GM18517 (cell line): Measurements from ENCODE around the gene TMEM144.
"Not testable (repeated sequence)": the region's sequence is repeated elsewhere in the genome, so short reads cannot be mapped to it uniquely, and the experiment has no call there.

Experiments used
- ATAC-seq: cut with Tn5 transposase; IDR thresholded peaks from one replicate; pipeline ENCODE4 v1.9.1; 2021; ENCODE audit warnings: mild to moderate bottlenecking, moderate library complexity; ENCODE audit not compliant: unreplicated experiment

The TMEM144 gene

GRCh38 chr4:158234671-158235070 lies 24.4 kb downstream of the TMEM144 start:
- no peak for ATAC-seq

DNA sequence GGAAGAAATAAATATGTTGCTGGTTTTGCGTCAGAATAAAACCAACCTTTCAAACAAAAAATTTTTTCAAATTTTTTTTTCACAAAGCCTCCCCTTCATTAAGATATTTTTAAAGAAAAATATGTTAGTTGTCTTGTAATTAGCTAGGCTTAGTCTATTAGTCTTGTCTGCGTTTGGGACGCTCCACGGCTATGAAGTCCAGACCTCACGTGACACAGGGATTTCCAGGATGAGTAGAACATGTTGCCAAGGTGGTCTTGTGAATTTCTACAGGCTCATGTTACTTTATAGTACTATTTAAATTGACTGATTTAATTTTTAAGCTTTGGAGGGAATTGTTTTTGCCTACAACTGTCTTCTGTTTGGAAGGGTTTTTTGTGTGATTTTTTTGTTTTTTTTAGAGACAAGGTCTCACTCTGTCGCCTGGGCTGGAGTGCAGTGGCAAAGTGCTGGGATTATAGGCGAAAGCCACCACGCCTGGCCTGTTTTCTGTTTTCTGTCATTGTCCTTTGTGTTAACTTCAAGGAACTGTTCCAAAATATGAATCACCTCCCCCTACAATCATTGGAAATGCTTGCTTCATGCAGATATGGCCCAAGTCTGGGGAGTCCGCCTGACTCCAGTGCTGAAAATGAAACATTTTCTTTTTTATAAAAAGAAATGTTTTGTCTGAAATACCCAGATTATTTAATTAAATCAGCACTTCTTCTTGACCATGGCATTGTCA lies 26.2 kb downstream of the TMEM144 start:
- ATAC-seq = no peak

DNA sequence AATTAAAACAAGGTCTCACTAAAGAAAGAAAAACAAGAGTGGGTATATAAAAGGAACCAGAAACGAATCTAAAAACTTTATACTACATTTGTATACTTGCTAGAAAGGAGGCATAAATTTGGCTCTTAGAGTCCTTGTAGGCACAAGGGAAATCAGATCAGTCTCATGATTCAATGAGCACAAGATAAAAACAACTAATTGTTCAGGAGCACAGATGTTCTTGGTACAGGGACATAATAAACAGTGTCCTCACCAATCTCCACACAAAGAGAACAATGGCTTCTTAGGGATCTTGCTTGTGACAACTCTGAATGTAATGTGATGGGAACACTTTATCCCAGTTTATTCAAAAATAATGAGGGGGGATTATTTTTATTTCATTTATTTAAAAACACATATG lies 28.3 kb downstream of the TMEM144 start:
- ATAC-seq = no peak

GRCh38 chr4:158239196-158239595 lies 28.9 kb downstream of the TMEM144 start:
- ATAC-seq = no peak

GRCh38 chr4:158243071-158243470 lies 32.8 kb downstream of the TMEM144 start:
- ATAC-seq = no peak

GRCh38 chr4:158250321-158250720 lies 40.0 kb downstream of the TMEM144 start:
- ATAC-seq = no peak

DNA sequence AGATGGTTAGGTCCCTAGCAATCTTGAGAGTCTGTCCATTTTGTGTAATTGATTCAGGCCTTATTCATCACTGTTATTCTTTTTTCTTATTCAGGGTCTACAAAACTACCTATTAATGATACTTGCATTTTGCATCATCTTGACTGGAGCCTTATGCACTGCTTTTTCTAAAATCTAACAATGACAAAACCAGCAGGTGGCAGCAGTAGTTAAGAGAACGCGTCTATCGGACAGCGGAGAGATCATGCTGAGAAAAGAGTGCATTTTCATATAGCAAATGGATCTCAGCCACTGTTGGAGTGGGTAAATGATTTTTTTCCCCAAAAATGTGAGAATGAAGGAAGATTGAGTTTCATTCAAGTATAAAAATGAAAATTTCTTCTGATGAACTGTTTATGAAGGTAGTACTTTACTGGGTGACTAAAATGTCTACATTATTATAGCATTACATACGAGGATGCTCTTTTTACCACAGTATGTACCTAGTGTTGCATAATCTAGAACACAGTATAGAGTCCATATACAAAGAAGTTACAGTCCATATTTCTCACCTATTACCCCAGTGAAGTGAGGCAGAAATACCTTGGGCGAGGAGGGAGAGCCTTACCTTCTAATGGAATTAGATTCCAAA lies 43.2 kb downstream of the TMEM144 start:
- peak; percentile 82 for ATAC-seq

DNA sequence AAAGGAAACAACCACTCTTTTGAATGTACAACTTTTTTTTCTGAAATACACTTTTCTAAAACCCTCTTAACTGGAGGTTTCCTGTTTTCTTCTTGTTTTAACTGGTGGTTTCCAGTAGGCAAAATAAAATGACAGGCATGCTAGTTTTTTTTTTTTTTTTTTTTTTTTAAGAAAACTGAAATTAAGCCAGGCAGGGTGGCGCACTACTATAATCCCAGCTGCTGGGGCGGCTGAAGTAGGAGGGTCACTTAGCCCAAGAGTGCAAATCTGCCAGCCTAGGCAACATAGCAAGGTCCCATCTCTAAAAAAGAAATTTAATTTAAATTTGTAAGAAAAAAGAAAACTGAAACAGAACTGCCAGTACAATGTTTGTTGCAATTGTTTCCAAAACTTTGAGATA lies 44.0 kb downstream of the TMEM144 start:
- no peak for ATAC-seq

- peak; percentile 78 for ATAC-seq
Observed at GRCh38 chr4:158255727-158256324, 45.5 kb downstream of the TMEM144 start.

DNA sequence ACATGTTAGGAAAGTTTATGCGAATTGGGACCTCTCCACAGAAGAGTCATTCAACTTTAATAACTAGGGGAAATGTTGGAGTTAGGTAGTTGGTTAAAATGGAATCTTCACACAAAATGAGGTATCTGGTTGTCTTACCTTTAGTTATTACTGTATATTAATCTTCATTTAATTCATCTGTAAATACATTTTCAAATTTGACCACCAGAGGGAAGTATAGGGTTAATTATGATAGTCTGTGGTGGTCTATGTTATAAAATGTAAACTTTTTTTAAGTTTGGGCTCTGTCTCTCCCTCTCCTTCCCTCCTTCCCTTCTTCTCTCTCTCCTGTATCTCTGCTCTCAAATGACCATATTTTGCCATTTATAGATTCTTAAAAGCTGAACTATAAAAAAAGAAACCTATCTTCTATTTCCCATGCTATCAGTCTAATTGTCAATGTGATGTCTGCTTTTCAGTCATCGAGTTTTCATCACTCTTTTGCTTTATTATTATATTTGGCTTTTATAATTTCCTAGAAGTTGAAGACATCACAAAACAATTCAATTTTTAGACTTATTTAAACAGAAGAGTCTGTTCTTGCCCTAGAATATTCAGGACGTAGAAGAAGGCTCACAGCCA lies 49.8 kb downstream of the TMEM144 start:
- ATAC-seq = no peak

- no peak for ATAC-seq
Observed at GRCh38 chr4:158261480-158261879, 51.2 kb downstream of the TMEM144 start.

GRCh38 chr4:158268553-158268952 lies 58.3 kb downstream of the TMEM144 start:
- no peak for ATAC-seq

- ATAC-seq = no peak
Observed at GRCh38 chr4:158274636-158275035, 64.3 kb downstream of the TMEM144 start.

- ATAC-seq = no peak
Observed at GRCh38 chr4:158277558-158277957, 67.3 kb downstream of the TMEM144 start.

DNA sequence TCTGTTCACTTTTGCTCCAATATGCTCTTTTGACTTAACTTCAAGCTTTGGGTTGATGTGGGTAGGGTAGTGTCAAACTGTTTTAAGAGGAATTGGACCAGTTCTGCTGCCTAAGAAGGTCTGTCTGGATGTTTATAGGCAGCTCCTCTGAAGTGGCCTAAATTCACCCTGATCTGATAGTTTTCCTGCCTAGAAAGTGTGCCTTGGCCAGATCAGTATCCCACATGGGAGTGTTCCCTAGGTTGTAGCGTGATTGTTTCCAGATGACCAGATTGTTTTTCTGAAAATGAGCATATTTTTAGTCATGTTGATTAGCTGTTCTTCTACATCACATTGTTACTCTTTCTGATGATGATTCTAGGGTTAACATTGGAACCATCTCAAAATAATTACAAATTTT lies 68.8 kb downstream of the TMEM144 start:
- ATAC-seq = not testable (repeated sequence)

DNA sequence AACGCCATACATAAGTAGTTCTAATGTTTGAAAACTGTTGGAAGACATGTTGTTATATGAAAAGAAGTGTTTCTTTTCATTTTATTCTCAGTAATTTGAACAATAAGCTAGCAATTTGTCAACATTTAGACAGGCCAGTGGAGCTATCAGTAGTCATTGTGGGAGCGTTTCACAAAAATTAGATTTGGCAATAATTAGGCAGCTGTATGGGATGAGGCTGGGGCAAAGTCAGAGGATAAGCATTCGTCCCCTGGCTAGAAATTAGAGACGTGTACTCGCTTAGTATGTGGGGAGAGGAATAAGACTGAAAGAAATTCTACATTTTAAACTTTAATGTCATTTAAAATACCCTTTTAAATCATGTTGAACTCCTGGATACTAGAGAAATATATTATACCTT lies 70.6 kb downstream of the TMEM144 start:
- ATAC-seq = no peak

DNA sequence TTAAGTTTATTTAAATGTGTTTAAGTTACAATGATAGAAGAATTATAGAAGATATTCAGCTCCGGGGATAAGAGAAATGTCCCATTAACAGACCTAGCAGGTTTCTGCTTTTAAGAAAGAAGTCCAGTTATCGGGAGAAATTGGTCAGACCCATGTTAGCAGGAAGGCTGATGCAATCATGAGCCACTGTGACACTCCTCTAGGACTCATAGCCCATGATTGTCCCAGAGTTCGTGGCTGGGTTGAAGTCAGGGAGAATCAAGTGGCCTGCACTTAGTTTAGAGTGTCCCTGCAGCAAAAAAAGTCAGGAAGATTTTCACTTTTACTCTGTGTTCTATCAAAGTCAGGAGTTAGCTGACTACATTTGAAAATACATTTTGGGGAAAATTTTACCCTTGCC lies 72.0 kb downstream of the TMEM144 start:
- ATAC-seq = no peak

DNA sequence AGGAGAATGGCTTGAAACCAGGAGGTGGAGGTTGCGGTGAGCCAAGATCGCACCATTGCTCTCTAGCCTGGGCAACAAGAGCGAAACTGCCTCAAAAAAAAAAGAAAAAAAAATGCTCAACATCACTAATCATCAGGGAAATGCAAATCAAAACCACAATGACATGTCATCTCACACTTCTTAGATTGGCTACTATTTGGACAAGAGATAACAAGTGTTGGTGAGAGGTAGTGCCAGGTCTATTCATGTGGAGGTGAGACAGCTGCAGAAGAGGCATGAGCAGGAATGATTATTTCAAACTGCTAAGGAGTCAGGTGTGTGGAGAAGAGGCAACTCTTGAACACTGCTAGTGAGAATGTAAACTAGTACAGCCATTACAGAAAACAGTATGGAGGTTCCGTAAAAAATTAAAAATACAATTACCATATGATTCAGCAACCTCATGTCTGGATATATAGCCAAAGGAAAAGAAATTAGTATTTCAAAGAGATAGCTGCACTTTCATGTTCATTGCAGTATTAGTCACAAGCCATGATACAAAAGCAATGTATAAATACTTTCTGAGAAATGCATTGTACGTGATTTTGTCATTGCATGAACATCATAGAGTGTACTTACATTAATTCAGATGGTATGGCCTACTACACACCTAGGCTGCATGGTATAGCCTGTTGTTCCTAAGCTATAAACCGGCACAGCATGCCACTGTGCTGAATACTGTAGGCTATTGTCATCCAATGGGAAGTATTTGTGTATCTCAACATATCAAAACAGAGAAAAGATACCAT lies 75.3 kb downstream of the TMEM144 start:
- peak; percentile 82 for ATAC-seq

DNA sequence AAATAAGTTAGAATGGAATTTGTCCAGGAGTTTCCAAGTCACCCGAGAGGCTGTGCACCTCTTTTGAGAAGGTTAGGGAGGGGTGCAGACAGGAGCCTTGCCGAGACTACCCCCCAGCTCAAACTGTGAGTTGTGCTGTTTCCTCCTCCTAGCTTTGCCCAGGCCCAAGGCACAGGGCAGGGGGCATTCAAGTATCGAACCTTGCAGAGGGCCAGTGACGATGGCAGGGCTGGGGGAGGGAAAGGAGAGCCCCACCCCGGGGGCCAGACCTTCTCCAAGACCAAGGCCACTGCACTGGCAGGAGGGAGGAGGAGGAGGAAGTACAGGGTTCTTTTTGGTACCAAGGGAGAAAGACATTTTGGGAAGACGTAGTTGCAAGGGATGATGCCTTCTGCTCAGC lies 80.6 kb downstream of the TMEM144 start:
- ATAC-seq = no peak

DNA sequence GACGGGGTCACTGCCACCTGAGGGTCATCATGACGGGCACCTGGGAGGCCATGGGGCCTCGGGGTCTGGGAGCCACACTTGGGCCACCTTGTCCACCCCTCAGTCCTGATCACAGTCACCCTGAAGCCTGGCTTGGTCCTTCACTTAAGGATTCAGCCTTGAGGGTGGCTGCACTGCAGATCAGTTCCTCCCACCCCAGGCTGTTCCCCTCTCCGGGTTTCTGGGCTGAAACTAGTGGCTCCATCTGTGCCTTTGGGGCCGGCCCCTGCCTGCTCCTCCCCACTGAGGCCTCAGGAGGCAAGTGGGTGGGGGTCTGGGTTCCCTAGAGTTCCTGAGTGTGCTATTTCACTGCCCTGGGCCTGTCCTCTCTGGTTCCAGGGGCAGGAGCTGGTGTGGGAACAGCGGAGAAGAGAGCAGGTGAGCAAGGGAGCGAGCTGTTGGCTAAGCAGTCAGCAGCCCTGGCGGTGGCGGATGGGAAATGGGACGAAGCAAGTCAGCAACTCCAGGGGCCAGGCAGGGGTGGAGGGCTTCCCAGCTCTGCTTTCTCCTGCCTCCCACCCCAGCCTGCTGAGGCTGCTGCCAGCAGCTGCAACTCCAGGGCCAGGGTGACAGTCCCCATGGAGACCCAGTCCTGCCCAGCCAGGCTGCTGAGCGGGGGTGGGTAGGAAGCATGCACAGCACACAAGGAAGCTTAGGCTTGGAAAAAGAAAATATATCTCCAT lies 81.2 kb downstream of the TMEM144 start:
- ATAC-seq = no peak
